HG03159 (cell line): ENCODE data around the gene ETS1.
A peak's percentile ranks its signal among the peaks of the same experiment; 100 is the strongest.

Experiments
- ATAC-seq: cut with Tn5 transposase; IDR thresholded peaks from one replicate; pipeline ENCODE4 v1.9.1; 2021; ENCODE audit warnings: mild to moderate bottlenecking, moderate library complexity; ENCODE audit not compliant: unreplicated experiment

The ETS1 gene

GRCh38 chr11:128572965-128573364 is 14.4 kb downstream of the ETS1 start:
- no peak for ATAC-seq

- no peak for ATAC-seq
Measured at GRCh38 chr11:128570632-128571031, 16.7 kb downstream of the ETS1 start.

GRCh38 chr11:128569291-128569690 is 18.1 kb downstream of the ETS1 start:
- ATAC-seq, result no peak

- ATAC-seq, result no peak
Measured at GRCh38 chr11:128568166-128568778, 19.1 kb downstream of the ETS1 start.

- no peak for ATAC-seq
Measured at GRCh38 chr11:128567130-128567529, 20.2 kb downstream of the ETS1 start.

DNA sequence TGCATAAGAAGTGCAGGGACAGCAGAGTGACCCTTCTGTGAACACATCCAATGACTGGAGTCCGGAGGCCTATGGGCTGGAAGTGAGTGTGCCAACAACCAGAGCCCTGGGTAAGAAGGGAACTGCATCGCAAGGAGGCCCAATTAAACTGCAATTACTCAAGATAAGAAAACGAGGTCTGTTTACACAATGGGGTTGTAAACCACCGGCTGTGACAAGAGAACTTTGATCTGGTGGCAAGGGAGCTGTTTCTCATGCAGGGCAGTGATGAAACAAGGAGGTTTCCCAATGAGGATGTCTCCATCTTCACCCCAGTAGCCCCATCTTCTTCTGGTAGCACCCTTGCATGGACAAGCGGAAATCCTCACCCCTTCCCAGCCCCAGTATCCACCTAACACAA is 21.5 kb downstream of the ETS1 start:
- ATAC-seq, result no peak

GRCh38 chr11:128564642-128565245 is 22.6 kb downstream of the ETS1 start:
- no peak for ATAC-seq

DNA sequence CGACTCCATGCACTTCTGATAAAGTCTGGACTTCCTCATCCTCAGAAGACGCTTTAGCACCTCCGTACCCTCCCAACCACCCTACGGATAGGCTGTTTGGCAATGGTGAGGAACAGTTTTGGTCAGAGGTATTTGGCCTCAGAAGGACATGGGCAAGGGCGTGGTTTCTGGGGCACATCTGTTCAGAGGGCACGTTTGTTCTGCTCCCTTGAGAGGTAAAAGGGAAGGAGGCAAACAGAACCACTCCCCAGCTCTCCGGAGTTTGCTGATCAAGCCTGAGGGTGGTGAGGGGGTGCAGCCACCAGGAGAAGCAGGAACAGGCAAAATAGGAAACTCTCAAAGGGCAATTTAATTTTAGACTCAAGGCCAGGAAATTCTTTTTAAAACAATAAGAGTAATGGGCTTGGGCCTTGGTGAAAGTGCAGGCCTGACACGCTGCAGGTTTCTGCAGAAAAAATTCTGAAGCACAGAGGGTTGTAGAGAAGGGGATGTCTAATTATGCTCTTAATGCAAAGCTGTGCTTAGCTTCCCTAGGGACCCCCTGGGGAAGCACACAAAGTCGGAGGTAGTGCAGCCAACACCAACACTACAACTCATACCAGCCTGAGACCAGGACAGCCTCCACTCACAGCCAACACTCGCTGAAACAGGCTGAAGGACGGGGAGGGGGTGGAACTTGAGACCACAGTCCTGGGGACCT is 23.3 kb downstream of the ETS1 start:
- ATAC-seq, result no peak

DNA sequence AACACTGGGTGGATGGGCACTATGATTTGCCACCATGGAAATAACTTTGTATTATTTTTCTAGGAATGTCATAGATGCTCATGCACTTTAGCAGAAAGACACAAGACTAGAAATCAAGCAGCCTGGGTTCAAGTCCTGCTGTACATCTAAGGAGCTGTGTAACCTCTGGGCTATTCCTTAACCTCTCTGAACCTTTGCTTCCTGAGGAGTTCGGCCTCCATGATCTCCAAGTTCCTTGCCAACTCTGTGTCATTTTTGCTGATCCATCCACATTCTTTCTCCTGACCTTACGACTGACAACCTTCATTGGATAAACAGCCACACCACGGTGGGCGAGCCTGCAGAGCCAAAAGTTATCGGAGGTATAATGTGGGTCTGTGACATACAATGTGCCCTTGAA is 24.1 kb downstream of the ETS1 start:
- no peak for ATAC-seq

GRCh38 chr11:128559496-128560103 is 27.8 kb downstream of the ETS1 start:
- no peak for ATAC-seq

- no peak for ATAC-seq
Measured at GRCh38 chr11:128555606-128556005, 31.8 kb downstream of the ETS1 start.

DNA sequence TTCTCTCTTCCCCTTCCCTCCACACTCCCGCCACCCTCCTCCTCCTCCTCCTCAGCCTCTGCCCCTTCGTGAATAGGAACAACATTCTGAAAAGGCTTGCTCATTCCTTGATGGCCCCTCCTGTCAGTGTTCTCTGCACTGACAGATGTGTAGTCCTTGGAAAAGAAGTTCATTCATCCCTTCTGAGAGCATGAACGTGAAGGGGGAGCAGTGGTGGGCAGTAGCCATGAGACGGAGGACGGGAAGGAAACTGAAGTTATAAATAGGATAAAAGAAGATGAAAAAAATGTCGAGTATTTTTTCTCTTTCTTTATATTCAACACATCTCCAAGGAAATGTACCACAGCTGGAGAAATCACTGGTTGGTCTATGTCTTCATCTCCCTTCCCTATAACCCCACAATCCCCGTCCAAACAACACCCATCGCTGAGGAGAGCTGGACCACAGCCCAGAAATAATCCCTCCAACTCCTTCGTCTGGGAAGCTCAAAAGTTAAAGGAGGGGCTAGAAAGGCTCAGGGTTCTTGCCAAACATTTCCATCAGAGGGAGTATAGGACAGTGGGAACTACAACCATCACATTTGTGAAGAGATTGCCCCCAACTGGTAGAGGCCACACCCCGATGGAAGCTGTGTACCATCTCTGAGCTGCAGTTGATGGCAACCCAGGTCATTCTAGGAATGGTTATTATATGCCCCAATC is 33.5 kb downstream of the ETS1 start:
- ATAC-seq, result no peak

DNA sequence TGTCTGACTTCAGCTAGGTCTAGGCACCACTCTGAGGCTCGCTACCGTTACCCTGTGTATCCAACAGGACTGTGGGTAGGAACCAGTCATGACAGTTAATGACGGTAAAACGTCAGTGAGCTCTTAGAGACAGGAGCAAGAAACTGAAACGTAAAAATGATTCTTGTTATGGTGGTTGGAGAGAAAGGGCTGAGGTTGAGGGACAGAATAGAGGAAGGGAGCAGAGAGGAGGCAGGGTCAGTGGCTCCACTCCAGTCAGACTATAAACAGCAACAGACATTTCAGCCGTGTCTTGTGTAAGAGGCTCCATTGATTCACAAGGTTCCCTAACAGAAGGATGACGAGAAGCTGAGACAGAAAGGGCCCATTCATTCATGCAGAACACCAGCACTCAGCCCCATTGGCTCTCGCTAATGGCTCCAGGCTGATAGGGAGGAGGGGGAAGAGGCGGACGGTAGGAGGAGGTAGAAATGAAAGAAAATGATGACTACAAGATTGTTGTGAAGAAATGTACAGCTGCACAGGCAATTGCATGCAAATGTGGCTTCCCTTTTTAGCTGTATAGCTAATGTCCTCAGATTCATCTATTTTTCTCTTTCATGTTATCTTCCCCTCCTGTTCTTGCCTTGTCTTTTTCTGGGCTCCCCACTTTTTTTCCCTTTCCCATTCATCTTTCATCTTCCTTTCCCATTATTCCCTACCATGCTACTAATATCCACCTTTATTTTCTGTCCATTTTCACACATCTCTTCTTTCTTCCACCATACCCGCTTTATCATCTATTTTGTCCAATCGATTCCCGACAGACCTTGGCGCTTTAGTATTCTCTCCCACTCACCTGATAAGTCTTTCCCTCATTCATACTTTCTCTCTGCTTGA is 34.3 kb downstream of the ETS1 start:
- peak; percentile 55 for ATAC-seq

GRCh38 chr11:128551611-128552335 is 35.6 kb downstream of the ETS1 start:
- peak; percentile 57 for ATAC-seq

DNA sequence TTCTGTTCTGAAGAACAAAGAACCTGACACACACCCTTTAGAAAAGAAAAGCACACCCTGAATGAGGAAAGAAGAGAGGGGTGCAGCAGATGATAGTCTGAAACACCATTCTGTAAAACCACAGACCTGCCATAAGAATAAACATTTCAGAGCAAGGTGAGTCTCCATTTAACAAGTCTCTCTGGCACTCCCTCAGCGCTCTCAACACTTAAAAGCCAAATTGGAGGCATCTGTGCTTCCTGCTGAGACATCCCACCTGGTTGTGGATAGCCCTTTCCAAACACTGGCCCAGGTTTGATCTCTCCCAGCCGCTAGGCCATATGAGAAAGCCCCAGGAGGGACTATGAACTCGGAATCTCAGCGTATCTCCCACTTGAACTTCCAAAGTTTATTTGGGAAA is 36.3 kb downstream of the ETS1 start:
- no peak for ATAC-seq

- no peak for ATAC-seq
Measured at GRCh38 chr11:128550261-128550821, 37.0 kb downstream of the ETS1 start.

DNA sequence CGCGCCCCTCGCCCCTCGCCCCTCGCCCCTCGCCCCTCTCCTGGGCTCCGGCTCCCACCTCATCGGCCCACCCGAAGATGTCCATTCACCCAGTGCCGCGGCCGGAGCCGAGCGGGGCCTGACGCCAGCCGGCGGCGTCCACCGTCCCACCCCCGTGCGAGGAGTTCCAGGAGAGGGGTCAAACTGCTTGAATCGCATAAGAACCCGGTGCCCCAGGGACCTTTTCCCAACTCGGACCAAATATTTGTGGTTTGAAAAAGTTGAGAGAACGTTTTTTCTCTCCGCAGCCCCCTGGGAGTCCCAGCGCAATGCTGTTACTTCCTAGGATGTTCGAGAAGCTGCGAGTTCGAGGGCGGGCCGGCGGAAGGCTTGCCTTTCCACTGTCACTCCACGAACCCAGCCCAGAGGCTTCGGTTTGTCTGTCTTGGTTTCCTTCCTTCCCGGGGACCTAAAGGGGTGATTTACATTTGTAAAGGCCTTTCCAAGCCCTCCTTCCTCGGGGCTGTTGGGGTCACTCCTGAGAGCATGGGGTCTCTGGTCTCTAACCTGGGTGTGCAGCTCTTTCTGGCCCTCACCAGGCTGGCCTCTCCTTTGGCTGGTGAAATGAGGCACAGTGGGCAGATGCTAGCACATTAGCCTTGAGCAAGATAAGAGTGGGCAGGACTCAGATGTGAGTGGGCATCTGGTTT is 38.0 kb downstream of the ETS1 start:
- ATAC-seq, result no peak

- no peak for ATAC-seq
Measured at GRCh38 chr11:128548649-128549255, 38.6 kb downstream of the ETS1 start.
